GM12864 (cell line): ENCODE results near the gene STX17.

Experiments
- DNase-seq: peaks from one replicate; pipeline ENCODE4 v3.0.0-alpha.2; 2011; ENCODE audit warnings: low read depth
- H3K4me3 ChIP-seq: 2 replicates; pipeline ENCODE4 v1.5.1; 2011; ENCODE audit warnings: mild to moderate bottlenecking, low read depth, low read length, control low read depth
- TF ChIP-seq, protein P1 (sequence below): IDR thresholded peaks from 2 replicates; pipeline ENCODE4 v1.5.1; 2011; ENCODE audit warnings: low read depth, mild to moderate bottlenecking, moderate library complexity, low read length, control low read depth, inconsistent platforms; ENCODE audit errors: missing control alignments

The STX17 gene

GRCh38 chr9:100011062-100011681 is 104.7 kb downstream of the STX17 start:
- TF ChIP-seq, protein P1, sequence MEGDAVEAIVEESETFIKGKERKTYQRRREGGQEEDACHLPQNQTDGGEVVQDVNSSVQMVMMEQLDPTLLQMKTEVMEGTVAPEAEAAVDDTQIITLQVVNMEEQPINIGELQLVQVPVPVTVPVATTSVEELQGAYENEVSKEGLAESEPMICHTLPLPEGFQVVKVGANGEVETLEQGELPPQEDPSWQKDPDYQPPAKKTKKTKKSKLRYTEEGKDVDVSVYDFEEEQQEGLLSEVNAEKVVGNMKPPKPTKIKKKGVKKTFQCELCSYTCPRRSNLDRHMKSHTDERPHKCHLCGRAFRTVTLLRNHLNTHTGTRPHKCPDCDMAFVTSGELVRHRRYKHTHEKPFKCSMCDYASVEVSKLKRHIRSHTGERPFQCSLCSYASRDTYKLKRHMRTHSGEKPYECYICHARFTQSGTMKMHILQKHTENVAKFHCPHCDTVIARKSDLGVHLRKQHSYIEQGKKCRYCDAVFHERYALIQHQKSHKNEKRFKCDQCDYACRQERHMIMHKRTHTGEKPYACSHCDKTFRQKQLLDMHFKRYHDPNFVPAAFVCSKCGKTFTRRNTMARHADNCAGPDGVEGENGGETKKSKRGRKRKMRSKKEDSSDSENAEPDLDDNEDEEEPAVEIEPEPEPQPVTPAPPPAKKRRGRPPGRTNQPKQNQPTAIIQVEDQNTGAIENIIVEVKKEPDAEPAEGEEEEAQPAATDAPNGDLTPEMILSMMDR, result peak; percentile 56
- DNase-seq, result peak; percentile 46
- H3K4me3 ChIP-seq, result no peak overlapping the region

DNA sequence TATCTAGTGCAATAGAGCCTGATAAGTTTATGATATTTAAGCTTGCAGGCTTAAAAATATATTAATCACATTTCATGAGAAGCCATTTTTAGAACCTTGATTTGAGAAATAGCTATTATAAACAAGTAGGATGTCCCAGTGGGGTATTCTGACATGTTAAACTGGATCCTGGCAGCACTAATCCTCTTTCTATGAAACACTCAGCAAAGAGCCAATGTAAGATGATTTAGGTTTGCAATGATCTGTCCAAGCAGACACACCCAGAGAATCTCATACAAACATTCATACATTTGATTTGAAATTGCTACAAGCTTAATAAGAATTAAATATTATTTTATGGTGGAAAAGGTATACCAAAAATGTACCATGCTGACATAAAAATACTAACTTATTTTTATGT is 105.8 kb downstream of the STX17 start:
- DNase-seq, result no peak
- no peak overlapping the region for H3K4me3 ChIP-seq
- TF ChIP-seq, protein P1, result no peak

DNA sequence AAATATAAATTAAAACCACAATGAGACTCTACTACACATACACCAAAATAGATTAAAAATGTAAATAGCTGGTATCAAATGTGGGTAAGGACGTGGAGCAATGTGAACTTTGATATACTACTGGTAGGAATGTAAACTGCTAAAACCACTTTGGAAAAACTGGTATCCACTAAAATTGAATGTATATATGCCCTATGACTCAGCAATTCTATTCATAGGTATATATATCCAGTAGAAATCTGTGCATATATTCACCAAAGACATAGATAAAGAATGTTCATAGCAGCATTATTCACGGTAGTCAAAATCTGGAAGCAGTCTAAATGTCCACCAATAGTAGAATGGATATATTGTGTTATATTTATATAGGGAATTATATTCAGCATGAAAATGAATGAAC is 107.1 kb downstream of the STX17 start:
- no peak overlapping the region for H3K4me3 ChIP-seq
- DNase-seq, result no peak
- TF ChIP-seq, protein P1, result no peak

DNA sequence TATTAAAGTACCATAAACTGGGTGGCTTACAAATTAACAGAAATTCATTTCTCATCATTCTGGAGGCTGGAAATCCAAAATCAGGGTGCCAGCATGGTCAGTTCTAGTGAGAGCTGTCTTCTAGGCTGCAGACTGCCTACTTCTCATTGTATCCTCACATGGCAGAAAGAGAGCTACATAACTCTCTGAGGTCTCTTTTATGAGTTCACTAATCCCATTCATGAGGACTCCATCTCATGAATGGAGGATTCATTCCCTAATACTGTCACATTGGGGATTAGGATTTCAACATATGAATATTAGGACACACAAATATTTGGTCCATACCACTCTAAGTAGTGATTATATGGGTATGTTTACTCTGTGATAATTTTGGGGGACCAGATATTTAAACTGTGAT is 108.4 kb downstream of the STX17 start:
- H3K4me3 ChIP-seq, result no peak overlapping the region
- DNase-seq, result no peak
- TF ChIP-seq, protein P1, result no peak

- TF ChIP-seq, protein P1, result no peak
Measured at GRCh38 chr9:100019541-100019940, 113.1 kb downstream of the STX17 start.

More at GRCh38 chr9:100019541-100019940, 113.1 kb downstream of the STX17 start:
- DNase-seq, result no peak
- no peak overlapping the region for H3K4me3 ChIP-seq
